Activated CD4-positive, CD25-positive, alpha-beta regulatory T cell treated with anti-CD3 and anti-CD28 coated beads, Interleukin-2, amount 50 U/mL, for 72 hours (primary cell): ENCODE measurements around the gene NLK.
"Not testable (repeated sequence)": the region's sequence is repeated elsewhere in the genome, so short reads cannot be mapped to it uniquely, and the experiment has no call there.

ENCODE experiments used
- DNase-seq: peaks from one replicate; pipeline ENCODE4 v3.0.0; 2021

Gene NLK

GRCh38 chr17:28076144-28076543 is 33.7 kb downstream of the NLK start:
- DNase-seq, result no peak

GRCh38 chr17:28077140-28077539 is 34.7 kb downstream of the NLK start:
- DNase-seq, result not testable (repeated sequence)

DNA sequence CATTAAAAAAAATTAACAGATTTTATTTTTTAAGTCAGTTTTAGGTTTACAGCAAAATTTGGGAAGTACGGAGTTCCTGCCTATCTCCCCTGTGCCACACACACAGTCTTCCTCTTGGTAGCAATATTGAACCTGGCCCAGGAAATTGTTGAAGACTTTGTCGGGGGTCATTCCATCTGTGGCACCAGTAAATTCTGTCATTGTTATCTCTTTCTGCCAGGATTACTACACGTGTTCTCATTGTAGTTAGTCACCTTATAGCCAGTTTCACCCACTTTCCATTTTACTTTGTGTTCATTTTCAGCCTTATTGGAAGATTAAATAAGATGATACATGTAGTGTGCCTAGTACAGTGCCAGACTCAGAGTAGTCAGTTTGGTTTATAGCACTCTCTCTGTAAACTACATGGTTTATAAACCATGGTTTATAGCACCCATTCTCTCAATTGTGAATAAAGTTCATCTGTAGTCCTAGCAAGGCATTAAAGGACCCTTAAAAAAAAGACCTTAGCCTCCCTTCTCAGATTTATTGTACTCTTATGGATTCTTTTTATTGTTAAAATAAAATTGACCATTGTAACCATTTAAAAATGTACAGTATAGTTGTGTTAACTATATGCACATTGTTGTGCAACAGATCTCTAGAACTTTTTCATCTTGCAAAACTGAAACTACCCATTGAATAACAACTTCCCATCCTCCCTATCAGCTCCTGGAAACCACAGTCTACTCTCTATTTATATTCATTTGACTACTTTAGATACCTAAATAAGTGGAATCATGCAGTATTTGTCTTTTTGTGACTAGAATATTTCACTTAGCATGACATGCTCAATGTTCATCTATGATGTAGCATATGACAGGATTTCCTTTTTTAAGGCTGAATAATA is 36.1 kb downstream of the NLK start:
- no peak for DNase-seq

GRCh38 chr17:28081467-28081866 is 39.0 kb downstream of the NLK start:
- no peak for DNase-seq

GRCh38 chr17:28085766-28086165 is 43.3 kb downstream of the NLK start:
- no peak for DNase-seq

DNA sequence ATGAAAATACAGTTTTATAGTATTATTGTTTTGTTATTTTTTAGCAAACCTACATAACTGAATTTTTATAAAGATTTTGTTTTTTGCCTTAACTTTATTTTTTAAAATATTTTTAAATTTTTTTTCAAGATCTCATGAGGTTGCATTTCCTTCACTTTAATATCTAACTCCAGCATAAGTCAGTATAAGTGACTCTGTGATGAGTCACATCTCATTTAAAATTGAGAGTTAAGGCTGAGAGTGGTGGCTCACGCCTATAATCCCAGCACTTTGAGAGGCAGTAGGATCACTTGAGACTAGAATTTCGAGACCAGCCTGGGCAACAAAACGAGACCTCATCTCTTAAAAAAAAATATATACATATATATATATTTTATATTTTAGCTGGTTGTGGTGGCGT is 44.0 kb downstream of the NLK start:
- DNase-seq, result no peak

DNA sequence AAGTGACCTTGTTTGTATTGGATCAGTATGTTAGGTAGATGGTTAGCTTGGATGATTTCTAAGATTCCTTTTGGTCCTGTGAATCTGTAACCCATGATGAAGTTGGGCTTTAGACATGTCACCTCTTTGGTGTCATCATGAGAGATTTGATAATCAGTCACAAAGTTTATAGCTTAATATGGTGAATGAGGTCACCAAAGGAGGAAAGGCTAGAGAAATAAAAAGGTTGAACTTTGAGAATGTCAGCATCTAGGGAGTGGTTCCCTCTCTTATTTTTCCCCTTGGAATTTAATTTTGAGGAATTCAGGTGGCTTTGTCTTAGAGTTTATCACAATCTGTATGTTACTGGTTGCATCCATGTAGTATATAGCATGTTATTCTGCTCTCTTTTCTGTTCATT is 45.3 kb downstream of the NLK start:
- no peak for DNase-seq

GRCh38 chr17:28090551-28090950 is 48.1 kb downstream of the NLK start:
- no peak for DNase-seq

DNA sequence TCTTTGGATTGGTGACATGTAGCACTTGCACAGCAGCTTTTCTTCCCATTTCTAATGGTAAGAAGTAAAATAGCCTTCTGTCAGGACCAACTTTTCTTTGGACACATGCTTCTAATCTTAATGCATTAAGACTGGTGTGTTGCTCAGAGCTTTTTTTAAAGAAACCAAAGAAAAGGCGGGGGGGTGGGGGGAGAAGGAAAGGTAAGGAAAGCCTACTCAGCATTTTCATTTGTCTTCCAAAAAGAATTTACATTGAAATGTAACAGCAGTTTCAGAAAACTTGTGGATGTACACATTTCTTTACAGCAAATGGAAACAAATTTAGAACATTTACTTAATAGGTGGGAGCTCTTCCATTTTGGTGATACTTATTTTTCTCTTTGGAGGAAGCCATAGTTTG is 49.6 kb downstream of the NLK start:
- DNase-seq, result no peak

DNA sequence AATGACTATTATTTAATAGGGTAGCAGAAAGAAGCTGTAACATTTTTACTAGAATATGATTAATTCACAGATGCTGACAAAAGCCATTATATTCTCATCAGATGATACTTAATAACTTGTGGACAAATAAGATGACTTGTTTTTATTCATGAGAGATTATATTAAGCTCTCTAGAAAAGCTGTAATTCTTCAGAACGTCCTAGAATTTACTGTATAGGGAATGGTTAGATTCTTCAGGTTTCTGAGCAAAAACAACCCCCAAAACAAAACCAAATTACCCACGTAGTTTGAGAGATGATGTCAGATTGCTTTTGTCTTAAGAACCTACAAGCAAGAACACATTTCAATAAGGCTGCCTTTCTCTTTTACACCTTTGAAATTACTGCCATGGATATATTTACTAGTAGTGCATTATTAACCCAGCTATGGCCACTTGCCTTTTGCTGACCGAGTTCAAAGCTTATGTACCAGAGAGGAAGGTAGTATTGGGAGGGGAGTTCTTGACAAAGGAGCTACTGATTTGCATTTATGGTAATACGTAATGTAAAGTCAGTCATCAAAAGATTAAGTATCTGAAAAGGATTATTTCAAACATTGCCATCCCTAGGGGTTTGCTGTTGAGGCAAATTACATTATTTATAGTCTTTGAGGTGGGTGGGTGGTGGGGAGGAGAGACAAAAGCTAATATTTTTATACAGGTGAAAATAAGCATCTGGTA is 51.7 kb downstream of the NLK start:
- no peak for DNase-seq

DNA sequence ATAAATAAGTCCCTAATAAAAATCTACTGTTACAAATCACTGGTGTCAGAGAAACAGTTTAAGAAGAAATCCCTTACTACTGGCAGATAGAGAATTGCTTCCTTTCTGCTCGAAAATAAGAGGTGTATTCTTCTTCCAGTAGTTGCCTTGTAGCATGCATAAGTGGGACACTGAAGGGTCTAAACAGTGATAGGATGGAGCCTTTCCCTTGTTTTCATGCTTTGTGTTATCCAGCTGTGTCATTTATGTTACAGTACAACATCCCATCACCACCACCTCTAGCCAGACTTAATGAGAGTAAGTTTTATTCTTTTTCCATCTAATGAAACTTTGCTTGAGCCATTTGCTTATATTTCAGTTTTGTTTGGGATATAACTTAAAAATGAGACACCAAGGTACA is 54.3 kb downstream of the NLK start:
- DNase-seq, result no peak

DNA sequence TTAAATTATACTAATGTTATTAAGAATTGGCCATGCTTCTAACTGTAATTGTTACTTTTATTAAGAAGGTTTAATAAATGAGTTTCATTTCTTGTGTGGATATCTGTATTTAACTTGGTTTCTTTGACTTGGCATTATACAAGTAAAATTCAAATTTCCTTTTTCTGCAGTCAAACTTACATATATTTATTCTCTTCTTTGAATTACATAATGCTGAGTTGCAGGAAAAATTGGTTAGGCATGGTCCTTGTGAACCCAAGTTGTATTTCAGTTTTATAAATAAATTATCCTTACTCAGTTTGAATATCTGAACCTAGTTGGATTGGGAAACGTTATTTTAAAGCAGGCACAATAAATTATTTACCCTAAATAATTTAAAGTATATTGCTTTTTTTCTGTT is 54.8 kb downstream of the NLK start:
- no peak for DNase-seq

DNA sequence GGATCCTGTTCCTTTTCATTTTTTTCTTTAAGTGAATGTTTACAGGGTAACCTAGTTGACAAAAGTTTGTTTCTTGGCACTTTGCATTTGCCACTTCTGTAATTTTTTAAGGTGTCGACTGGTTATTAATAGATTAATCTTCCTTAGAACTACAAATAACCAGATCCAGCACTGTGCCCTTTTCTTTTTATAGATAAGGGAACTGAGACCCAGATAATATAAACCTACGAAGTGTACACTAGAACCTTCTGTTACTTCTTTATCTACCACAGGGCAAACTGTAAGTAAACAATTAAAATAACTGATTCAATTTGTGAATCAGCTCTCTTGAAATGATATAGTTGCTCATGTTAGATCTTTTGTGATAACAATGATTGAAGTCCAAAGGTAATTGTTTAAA is 55.4 kb downstream of the NLK start:
- DNase-seq, result no peak

DNA sequence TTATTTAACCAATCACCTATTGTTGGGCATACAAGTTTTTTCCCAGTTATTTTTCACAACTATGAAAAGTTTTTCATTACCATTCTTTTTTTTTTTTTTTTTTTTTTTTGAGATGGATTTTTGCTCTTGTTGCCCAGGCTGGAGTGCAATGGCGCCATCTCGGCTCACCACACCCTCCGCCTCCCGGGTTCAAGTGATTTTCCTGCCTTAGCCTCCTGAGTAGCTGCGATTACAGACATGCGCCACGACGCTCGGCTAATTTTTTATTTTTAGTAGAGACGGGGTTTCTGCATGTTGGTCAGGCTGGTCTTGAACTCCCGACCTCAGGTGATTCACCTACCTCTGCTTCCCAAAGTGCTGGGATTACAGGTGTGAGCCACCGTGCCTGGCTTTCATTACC is 56.1 kb downstream of the NLK start:
- not testable (repeated sequence) for DNase-seq

DNA sequence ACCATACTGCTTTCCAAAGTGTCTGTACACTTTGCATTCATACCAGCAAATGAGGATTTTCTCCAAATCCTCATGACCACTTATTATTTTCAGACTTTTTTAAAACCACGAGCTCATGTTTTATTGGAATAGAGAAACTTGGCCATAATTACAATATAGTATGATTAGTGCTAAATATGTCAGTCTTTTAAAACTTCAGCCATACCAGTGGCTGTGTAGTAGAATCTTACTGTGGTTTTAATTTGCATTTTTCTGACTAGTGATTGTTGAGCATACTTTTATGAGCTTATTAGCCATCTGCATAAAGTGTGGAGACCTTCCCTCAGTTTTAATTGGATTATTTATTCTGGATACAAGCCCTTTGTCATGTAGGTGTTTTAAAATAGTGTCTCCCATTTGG is 57.8 kb downstream of the NLK start:
- DNase-seq, result no peak

DNA sequence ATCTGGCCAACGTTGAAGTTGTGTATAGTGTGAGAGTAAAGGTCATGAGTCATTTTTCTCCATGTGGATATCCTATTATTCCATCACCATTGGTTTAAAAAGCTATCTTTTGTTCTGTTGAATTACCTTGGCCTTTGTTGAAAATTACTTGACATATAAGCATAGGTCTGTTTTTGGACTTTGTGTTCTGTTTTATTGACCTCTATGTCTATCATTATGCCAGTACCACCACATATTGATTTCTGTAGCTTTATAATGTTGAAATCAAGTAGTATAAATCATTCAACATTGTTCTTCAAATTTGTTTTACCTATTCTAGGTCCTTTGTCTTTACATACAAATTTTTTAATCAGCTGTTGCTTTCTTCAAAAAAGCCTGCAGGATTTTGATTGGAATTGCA is 58.5 kb downstream of the NLK start:
- DNase-seq, result no peak

GRCh38 chr17:28101919-28102318 is 59.4 kb downstream of the NLK start:
- no peak for DNase-seq

DNA sequence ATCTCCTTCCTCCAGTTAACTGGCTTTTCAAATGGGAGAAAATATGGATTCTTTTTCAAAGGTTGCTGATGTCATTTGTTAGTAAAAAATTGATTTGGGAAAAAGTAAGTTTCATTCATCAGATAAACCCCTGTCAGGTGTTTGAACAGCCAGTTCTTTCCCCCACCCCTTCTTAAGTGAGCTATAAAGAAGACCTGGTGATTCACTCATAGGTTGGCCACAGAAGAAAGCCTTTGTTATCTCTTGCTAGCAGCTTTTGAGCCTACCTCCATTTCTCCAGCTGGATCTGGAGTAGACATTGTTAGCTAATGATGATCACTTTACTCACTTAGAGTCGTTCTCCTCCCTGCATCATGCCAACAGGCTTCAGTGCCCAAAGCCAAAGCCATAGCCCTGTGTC is 63.0 kb downstream of the NLK start:
- DNase-seq, result no peak

- DNase-seq, result no peak
Observed at GRCh38 chr17:28110184-28110583, 67.7 kb downstream of the NLK start.

DNA sequence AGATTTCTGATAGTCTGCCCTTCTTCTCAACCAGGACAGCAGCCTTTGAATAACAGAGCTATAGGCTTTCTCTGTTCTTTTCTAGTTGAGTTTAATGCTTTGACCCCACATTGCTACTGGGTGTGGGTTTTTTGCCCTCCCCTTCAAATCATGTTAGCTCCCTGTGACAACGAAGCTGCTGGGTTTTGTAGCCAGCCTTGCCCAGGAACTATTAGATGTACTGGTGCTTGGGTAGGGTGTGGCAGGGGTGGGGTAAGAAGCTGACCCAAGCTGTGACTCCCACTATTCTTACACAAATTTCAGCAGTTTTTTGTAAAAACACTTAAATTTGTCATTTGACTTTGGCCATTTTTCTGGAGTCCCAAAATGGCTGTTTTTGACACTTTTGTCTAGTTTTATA is 69.7 kb downstream of the NLK start:
- DNase-seq, result no peak

GRCh38 chr17:28112606-28113005 is 70.1 kb downstream of the NLK start:
- no peak for DNase-seq

DNA sequence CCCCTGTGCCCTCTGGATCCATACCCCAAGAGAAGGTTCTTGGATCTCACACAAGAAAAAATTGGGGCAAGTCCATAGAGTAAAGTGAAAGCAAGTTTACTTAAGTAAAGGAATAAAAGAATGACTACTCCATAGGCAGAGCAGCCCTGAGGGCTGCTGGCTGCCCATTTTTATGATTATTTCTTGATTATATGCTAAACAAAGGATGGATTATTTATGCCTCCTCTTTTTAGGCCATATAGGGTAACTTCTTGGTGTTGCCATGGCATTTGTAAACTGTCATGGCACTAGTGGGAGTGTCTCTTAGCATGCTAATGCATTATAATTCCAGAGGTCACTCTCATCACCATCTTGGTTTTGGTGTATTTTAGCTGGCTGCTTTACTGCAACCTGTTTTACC is 70.8 kb downstream of the NLK start:
- DNase-seq, result no peak

- no peak for DNase-seq
Observed at GRCh38 chr17:28115046-28115445, 72.6 kb downstream of the NLK start.

DNA sequence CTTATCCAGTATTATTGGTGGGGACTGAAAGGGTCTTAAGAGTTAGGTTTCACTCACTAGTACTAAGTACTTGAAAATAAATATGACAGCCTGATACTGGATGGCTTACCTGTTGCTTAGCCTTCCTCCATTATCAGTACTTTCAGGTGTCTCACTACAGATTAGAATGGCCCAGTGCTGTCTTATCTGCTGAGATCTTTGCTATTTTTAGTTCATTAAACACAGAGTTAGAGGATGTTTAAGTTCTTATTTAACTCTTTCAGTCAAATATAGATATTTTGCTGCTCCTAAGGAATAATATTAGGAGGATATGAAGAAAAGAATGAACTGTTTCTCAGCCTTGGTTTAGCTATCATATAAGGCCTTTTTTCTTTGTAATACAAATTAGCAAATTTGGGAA is 74.8 kb downstream of the NLK start:
- no peak for DNase-seq

DNA sequence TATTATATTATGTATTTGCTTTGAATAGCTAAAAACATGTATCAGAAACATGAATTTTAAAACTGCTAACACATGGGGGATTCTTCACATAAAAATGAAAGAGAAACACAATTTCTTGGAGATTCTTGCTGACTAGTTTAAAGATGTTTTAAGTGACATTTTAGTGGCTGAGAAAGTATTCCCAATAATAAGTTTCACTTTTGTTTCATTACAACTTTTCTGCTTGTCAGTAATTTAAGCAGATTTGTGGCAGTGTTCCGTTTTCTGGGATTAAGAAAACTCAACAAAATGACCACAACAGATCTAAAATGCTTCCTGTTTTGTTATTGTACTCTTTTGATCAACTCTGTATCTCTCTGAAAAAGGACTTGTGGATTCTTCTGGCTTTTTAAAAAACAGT is 75.9 kb downstream of the NLK start:
- DNase-seq, result no peak
